ENCODE measurements around the gene CERT1. TPM values are rescaled to one million over a fixed set of nuclear protein-coding genes. Genes with fewer than 3 reads are reported as not detected.
"Not testable (repeated sequence)": the region's sequence is repeated elsewhere in the genome, so short reads cannot be mapped to it uniquely, and the experiment has no call there.

CERT1 gene
- polyA plus RNA-seq, 3 donors = 59.5 to 68.4 (median 60.6) TPM

- no peak for DNase-seq (ENCODE audit: extremely low read depth in 1 of 11, low read depth in 9 of 11, low spot score in 4 of 11)
Measured at GRCh38 chr5:75496026-75496425, 15.4 kb downstream of the CERT1 start.

GRCh38 chr5:75491621-75492020 is 19.8 kb downstream of the CERT1 start:
- no peak for DNase-seq (ENCODE audit: extremely low read depth in 1 of 11, low read depth in 9 of 11, low spot score in 4 of 11)

GRCh38 chr5:75489847-75490246 is 21.6 kb downstream of the CERT1 start:
- DNase-seq (ENCODE audit: extremely low read depth in 1 of 11, low read depth in 9 of 11, low spot score in 4 of 11) = not testable (repeated sequence)

- DNase-seq (ENCODE audit: extremely low read depth in 1 of 11, low read depth in 9 of 11, low spot score in 4 of 11) = no peak
Measured at GRCh38 chr5:75484605-75485004, 26.8 kb downstream of the CERT1 start.

GRCh38 chr5:75482482-75482881 is 28.9 kb downstream of the CERT1 start:
- no peak for DNase-seq (ENCODE audit: extremely low read depth in 1 of 11, low read depth in 9 of 11, low spot score in 4 of 11)

GRCh38 chr5:75481024-75481423 is 30.4 kb downstream of the CERT1 start:
- no peak for DNase-seq (ENCODE audit: extremely low read depth in 1 of 11, low read depth in 9 of 11, low spot score in 4 of 11)

GRCh38 chr5:75475364-75475763 is 36.1 kb downstream of the CERT1 start:
- no peak for DNase-seq (ENCODE audit: extremely low read depth in 1 of 11, low read depth in 9 of 11, low spot score in 4 of 11)

GRCh38 chr5:75473463-75473862 is 38.0 kb downstream of the CERT1 start:
- no peak for DNase-seq (ENCODE audit: extremely low read depth in 1 of 11, low read depth in 9 of 11, low spot score in 4 of 11)

- DNase-seq (ENCODE audit: extremely low read depth in 1 of 11, low read depth in 9 of 11, low spot score in 4 of 11) = no peak
Measured at GRCh38 chr5:75472973-75473372, 38.5 kb downstream of the CERT1 start.

GRCh38 chr5:75471193-75471592 is 40.2 kb downstream of the CERT1 start:
- DNase-seq (ENCODE audit: extremely low read depth in 1 of 11, low read depth in 9 of 11, low spot score in 4 of 11) = no peak

GRCh38 chr5:75469017-75469416 is 42.4 kb downstream of the CERT1 start:
- no peak for DNase-seq (ENCODE audit: extremely low read depth in 1 of 11, low read depth in 9 of 11, low spot score in 4 of 11)

- DNase-seq (ENCODE audit: extremely low read depth in 1 of 11, low read depth in 9 of 11, low spot score in 4 of 11) = no peak
Measured at GRCh38 chr5:75468593-75468992, 42.8 kb downstream of the CERT1 start.

- DNase-seq (ENCODE audit: extremely low read depth in 1 of 11, low read depth in 9 of 11, low spot score in 4 of 11) = no peak
Measured at GRCh38 chr5:75466006-75466716, 45.3 kb downstream of the CERT1 start.

- no peak for DNase-seq (ENCODE audit: extremely low read depth in 1 of 11, low read depth in 9 of 11, low spot score in 4 of 11)
Measured at GRCh38 chr5:75465480-75465879, 45.9 kb downstream of the CERT1 start.

GRCh38 chr5:75463726-75464125 is 47.7 kb downstream of the CERT1 start:
- DNase-seq (ENCODE audit: extremely low read depth in 1 of 11, low read depth in 9 of 11, low spot score in 4 of 11) = no peak

- no peak for DNase-seq (ENCODE audit: extremely low read depth in 1 of 11, low read depth in 9 of 11, low spot score in 4 of 11)
Measured at GRCh38 chr5:75461679-75462078, 49.8 kb downstream of the CERT1 start.

- DNase-seq (ENCODE audit: extremely low read depth in 1 of 11, low read depth in 9 of 11, low spot score in 4 of 11) = peak in 1 of 11 donors; percentile 4
Measured at GRCh38 chr5:75460942-75461610, 50.4 kb downstream of the CERT1 start.

- DNase-seq (ENCODE audit: extremely low read depth in 1 of 11, low read depth in 9 of 11, low spot score in 4 of 11) = no peak
Measured at GRCh38 chr5:75460532-75460931, 50.9 kb downstream of the CERT1 start.

- no peak for DNase-seq (ENCODE audit: extremely low read depth in 1 of 11, low read depth in 9 of 11, low spot score in 4 of 11)
Measured at GRCh38 chr5:75457691-75458090, 53.7 kb downstream of the CERT1 start.

GRCh38 chr5:75457161-75457560 is 54.3 kb downstream of the CERT1 start:
- no peak for DNase-seq (ENCODE audit: extremely low read depth in 1 of 11, low read depth in 9 of 11, low spot score in 4 of 11)

GRCh38 chr5:75450069-75450468 is 61.4 kb downstream of the CERT1 start:
- DNase-seq (ENCODE audit: extremely low read depth in 1 of 11, low read depth in 9 of 11, low spot score in 4 of 11) = no peak
